BLaER1 (cell line): ENCODE measurements around the gene WAC.
"Not testable (repeated sequence)": the region's sequence is repeated elsewhere in the genome, so short reads cannot be mapped to it uniquely, and the experiment has no call there.

Source experiments
- H3K27ac ChIP-seq: shearing (Covaris generic); formaldehyde crosslinking; 2 replicates; pipeline ENCODE4 v1.8.1; 2022
- H3K27me3 ChIP-seq: shearing (Covaris generic); formaldehyde crosslinking; 2 replicates; pipeline ENCODE4 v1.8.1; 2022
- H3K36me3 ChIP-seq: shearing (Covaris generic); formaldehyde crosslinking; 2 replicates; pipeline ENCODE4 v1.8.1; 2022
- H3K4me1 ChIP-seq: shearing (Covaris generic); formaldehyde crosslinking; 2 replicates; pipeline ENCODE4 v1.8.1; 2022
- H3K4me2 ChIP-seq: shearing (Covaris generic); formaldehyde crosslinking; 2 replicates; pipeline ENCODE4 v1.8.1; 2022
- H3K4me3 ChIP-seq: shearing (Covaris generic); formaldehyde crosslinking; 2 replicates; pipeline ENCODE4 v1.8.1; 2022
- H3K9ac ChIP-seq: shearing (Covaris generic); formaldehyde crosslinking; 2 replicates; pipeline ENCODE4 v1.8.1; 2022
- H3K9me3 ChIP-seq: shearing (Covaris generic); formaldehyde crosslinking; 2 replicates; pipeline ENCODE4 v1.8.1; 2022
- H4K20me1 ChIP-seq: shearing (Covaris generic); formaldehyde crosslinking; 2 replicates; pipeline ENCODE4 v1.8.1; 2022
- Cebpa-rat ChIP-seq: shearing (Covaris generic); IDR thresholded peaks from 2 replicates; pipeline ENCODE4 v1.8.1; 2022

WAC gene

DNA sequence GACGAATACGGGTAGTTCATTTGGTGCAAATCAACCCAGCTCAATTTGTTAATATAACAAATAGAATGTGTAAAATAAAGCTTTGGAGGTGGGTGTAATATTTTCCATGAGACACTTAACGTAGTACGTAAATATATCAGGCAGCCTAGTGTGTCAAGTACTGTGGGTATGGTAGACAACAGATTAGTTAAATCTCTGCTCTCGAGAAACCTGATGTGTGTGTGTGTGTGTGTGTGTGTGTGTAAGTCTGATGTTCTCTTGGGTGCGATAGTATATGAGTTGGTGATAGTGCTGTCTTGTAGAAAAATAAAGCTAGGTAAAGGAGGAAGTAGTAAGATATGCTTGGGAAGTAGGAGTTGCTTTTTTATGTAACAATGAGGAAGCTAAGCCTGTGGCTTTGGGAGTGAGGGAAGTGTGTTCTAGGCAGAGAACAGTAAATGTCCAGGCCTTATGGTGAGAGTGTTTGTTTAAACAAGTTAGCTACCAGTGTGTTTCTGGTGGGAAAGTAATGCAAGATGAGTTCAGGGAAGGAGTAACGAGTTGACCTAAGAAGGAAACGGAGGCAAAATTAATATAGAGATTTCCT is 26.1 kb downstream of the WAC start:
- H3K4me1 ChIP-seq, result peaks cover 27% of the 10 kb centered on the region; the same call in 1 of the 2 replicates
- H3K4me3 ChIP-seq, result no peak overlapping the region
- H3K36me3 ChIP-seq, result peaks cover 89% of the 10 kb centered on the region
- H3K9ac ChIP-seq, result no peak overlapping the region
- no peak overlapping the region for H3K4me2 ChIP-seq
- H3K9me3 ChIP-seq, result no peaks in the 10 kb centered on the region
- TF ChIP-seq Cebpa-rat, result no peak
- no peaks in the 10 kb centered on the region for H3K27me3 ChIP-seq
- no peak overlapping the region for H3K27ac ChIP-seq
- H4K20me1 ChIP-seq, result peaks cover 100% of the 10 kb centered on the region

DNA sequence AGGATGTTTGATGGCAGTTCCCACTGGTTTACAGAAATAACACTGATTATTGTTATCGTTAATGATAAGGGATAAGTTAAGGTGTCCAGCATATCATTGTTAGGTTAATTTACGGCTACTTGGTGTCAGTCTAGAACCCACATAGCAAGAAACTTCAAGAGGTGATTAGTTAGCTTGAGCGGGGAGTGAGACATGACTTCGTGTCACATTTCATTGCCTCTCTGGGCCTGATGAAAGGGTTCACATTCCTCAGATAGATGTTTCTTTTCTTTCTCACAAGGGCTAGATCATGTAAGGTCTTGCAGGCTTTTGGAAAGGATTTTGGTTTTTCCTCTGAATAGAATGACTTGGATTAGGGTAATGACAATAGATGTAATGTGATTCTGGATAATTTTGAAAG is 26.7 kb downstream of the WAC start:
- H3K36me3 ChIP-seq, result peaks cover 89% of the 10 kb centered on the region
- no peak for TF ChIP-seq Cebpa-rat
- H3K9ac ChIP-seq, result no peak overlapping the region
- no peak overlapping the region for H3K4me2 ChIP-seq
- peaks cover 30% of the 10 kb centered on the region; the same call in 1 of the 2 replicates for H3K4me1 ChIP-seq
- H3K4me3 ChIP-seq, result no peak overlapping the region
- H3K9me3 ChIP-seq, result no peaks in the 10 kb centered on the region
- no peaks in the 10 kb centered on the region for H3K27me3 ChIP-seq
- H4K20me1 ChIP-seq, result peaks cover 100% of the 10 kb centered on the region
- no peak overlapping the region for H3K27ac ChIP-seq

DNA sequence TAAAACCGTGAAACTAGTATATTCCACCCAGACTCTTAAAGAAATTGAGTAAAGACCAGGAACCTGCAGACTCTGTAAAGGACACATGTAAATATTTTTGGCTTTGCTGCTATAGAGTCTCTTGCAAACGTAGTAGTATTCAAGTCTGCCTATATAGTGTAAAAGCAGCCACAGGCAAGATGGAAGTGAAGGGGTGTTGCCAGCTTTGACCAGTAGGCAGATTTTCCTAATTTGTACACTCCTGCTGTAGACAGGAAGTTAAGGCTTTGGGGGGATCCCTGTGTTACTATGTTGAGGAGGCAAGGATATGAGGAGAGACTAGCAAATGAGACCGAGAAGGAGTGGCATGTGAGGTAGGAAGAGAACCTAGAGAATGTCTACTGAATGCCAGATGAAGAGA is 27.7 kb downstream of the WAC start:
- no peaks in the 10 kb centered on the region for H3K27me3 ChIP-seq
- no peak overlapping the region for H3K4me2 ChIP-seq
- H3K9me3 ChIP-seq, result no peaks in the 10 kb centered on the region
- peaks cover 21% of the 10 kb centered on the region; the same call in 1 of the 2 replicates for H3K4me1 ChIP-seq
- no peak overlapping the region for H3K9ac ChIP-seq
- H3K36me3 ChIP-seq, result peaks cover 87% of the 10 kb centered on the region
- H4K20me1 ChIP-seq, result peaks cover 100% of the 10 kb centered on the region
- no peak overlapping the region for H3K27ac ChIP-seq
- no peak for TF ChIP-seq Cebpa-rat
- no peak overlapping the region for H3K4me3 ChIP-seq

DNA sequence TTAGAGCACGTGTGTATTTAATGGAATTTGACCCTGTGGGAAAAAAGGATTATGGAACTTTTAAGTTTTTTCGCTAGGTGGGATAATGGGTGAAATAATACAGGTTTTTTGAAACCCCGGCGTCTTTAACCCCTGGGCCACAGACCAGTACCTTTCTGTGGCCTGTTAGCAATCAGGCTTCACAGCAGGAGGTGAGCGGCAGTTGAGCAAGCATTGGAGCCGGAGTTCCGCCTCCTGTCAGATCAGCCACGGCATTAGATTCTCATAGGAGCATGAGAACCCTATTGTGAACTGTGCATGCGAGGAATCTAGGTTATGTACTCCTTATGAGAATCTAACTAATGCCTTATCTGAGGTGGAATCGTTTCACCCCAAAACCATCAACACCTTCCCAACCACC is 28.6 kb downstream of the WAC start:
- no peaks in the 10 kb centered on the region for H3K27me3 ChIP-seq
- peaks cover 100% of the 10 kb centered on the region for H4K20me1 ChIP-seq
- H3K4me2 ChIP-seq, result no peak overlapping the region
- H3K27ac ChIP-seq, result no peak overlapping the region
- H3K4me3 ChIP-seq, result no peak overlapping the region
- no peaks in the 10 kb centered on the region for H3K9me3 ChIP-seq
- peaks cover 88% of the 10 kb centered on the region for H3K36me3 ChIP-seq
- H3K9ac ChIP-seq, result no peak overlapping the region
- no peak for TF ChIP-seq Cebpa-rat
- peaks cover 12% of the 10 kb centered on the region; the same call in 1 of the 2 replicates for H3K4me1 ChIP-seq

DNA sequence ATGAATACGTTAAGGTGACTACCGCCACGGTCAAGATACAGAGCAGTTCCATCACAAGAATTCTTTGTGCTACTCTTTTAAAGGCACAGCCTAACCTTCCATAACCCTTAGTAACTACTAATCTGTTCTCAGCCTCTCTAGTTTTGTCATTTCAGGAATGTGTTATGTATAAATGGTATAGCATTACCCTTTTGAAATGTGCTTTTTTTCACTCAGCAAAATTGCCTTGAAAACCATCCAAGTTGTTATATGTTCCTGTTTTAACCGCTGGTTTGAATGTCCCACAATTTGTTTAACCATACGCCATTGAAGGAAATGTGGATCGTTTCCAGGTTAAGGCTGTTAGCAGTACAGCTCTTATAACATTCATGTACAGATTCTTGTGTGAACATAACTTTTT is 32.0 kb downstream of the WAC start:
- Histone ChIP-seq H4K20me1 (peaks cover 100% of the 10 kb centered on the region), H3K4me1 (peaks cover 8% of the 10 kb centered on the region; the same call in 1 of the 2 replicates), H3K4me3 (no peak overlapping the region), H3K27ac (no peak overlapping the region), H3K9ac (no peak overlapping the region), H3K27me3 (no peaks in the 10 kb centered on the region), H3K36me3 (peaks cover 86% of the 10 kb centered on the region), H3K9me3 (no peaks in the 10 kb centered on the region), H3K4me2 (no peak overlapping the region)
- no peak for TF ChIP-seq Cebpa-rat

DNA sequence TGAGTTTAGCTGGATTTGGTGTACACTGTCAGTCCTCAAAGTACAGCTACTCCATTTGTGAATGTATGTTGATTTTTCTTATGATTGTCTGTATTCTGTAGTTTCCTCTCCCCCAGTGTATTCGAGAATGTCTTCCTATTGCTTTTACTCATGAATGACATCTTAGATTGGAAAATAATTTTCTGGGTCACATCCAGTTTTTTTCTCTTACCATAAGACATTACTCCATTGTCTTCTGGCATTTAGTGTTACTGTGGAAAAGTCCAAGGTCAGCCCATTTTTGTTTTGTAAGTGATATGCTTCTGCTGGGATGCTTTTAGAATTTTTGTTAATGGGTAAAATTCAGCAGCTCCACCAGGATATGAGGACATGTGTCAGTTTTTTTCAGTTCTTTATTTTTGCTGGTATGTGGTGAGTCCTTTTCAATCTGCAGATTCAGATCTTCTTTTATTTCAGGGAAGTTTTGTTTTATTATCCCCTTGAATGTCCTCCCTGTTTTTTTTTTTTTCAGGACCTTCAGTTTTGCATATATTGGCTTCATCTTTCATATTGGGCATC is 33.6 kb downstream of the WAC start:
- no peak overlapping the region for H3K4me3 ChIP-seq
- no peak overlapping the region for H3K27ac ChIP-seq
- H3K4me1 ChIP-seq, result peaks cover 8% of the 10 kb centered on the region; the same call in 1 of the 2 replicates
- peaks cover 86% of the 10 kb centered on the region for H3K36me3 ChIP-seq
- no peaks in the 10 kb centered on the region for H3K9me3 ChIP-seq
- no peak for TF ChIP-seq Cebpa-rat
- no peak overlapping the region for H3K9ac ChIP-seq
- H3K4me2 ChIP-seq, result no peak overlapping the region
- H3K27me3 ChIP-seq, result no peaks in the 10 kb centered on the region
- peaks cover 100% of the 10 kb centered on the region for H4K20me1 ChIP-seq

DNA sequence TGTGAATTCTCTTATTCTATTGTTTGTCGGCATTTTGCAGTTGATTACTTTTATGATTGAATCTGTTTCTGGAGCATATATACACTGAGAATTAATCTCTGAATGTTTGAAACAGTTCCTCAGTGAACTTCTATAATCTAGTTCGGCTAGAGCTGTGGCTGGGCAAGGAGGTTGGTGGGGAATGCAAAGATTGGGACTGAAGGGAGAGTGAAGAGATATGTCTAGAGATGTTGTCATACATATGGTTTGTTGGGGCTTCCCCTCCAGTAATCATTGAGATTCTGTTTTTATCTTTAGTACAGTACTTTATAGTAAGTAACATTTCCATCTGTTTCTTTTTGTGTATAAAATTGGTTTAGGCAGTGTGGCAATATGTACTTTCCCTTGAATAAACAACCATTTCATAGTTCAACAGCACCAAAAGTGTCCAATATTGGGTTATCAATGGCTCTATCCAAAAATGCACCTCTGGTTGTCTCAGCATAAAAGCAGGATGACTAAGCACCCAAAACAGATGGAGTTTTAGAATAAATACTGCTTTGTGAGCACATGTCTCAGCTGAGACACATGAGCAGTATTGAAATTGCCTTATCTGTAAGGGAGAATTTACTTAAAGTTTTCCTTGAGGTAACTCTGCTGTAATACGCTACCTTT is 36.7 kb downstream of the WAC start:
- Histone ChIP-seq H3K9ac (no peak overlapping the region), H3K9me3 (no peaks in the 10 kb centered on the region), H3K27me3 (no peaks in the 10 kb centered on the region), H3K4me1 (peaks cover 12% of the 10 kb centered on the region), H3K4me2 (no peak overlapping the region), H4K20me1 (peaks cover 100% of the 10 kb centered on the region), H3K36me3 (peaks cover 91% of the 10 kb centered on the region), H3K4me3 (no peak overlapping the region), H3K27ac (no peak overlapping the region)
- TF ChIP-seq Cebpa-rat, result no peak

DNA sequence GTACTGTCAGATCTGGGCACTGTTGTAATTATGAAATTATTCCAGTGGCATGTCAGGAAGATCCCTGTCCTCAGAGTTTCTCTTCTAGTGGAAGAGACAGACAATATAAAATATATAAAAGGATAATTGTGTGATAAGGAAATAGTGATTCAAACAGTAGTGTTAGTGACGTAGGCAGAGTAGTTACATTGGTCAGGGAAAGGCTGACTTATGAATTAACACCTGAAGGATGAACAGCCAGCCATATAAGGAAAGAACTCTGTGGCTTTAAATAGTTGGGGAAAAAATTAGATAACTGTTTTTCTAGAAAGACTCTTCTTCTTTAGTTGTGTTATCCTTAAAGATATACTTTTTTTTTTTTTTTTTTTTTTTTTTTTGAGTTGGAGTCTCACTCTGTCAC is 37.7 kb downstream of the WAC start:
- peaks cover 93% of the 10 kb centered on the region for H3K36me3 ChIP-seq
- H3K9me3 ChIP-seq, result no peaks in the 10 kb centered on the region
- H3K4me2 ChIP-seq, result no peak overlapping the region
- H3K9ac ChIP-seq, result no peak overlapping the region
- peaks cover 100% of the 10 kb centered on the region for H4K20me1 ChIP-seq
- peaks cover 11% of the 10 kb centered on the region; the same call in 1 of the 2 replicates for H3K4me1 ChIP-seq
- TF ChIP-seq Cebpa-rat, result no peak
- H3K27ac ChIP-seq, result no peak overlapping the region
- no peak overlapping the region for H3K4me3 ChIP-seq
- H3K27me3 ChIP-seq, result no peaks in the 10 kb centered on the region

DNA sequence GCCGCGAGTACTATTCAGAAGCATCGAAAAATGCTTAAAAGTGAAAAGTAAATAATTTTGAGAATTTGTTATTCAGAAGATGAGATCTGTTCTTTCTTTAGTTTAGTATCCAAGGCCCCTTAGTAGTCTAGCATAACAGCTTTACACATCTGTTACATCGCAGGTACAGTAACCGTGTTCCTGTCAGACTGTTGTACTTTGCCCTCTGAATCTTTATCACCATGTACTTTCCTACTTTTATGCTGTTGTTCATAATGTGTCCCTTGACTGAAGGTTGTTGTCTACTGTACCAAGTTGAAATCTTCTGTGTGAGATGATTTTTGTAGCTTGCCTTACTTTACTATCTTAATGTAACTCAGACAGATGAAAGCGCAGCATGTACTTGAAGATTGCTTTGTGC is 38.3 kb downstream of the WAC start:
- no peak overlapping the region for H3K9ac ChIP-seq
- no peak overlapping the region for H3K4me3 ChIP-seq
- H3K27ac ChIP-seq, result no peak overlapping the region
- no peak for TF ChIP-seq Cebpa-rat
- peaks cover 100% of the 10 kb centered on the region for H4K20me1 ChIP-seq
- peaks cover 92% of the 10 kb centered on the region for H3K36me3 ChIP-seq
- H3K4me1 ChIP-seq, result peaks cover 11% of the 10 kb centered on the region; the same call in 1 of the 2 replicates
- no peaks in the 10 kb centered on the region for H3K27me3 ChIP-seq
- no peaks in the 10 kb centered on the region for H3K9me3 ChIP-seq
- H3K4me2 ChIP-seq, result no peak overlapping the region

DNA sequence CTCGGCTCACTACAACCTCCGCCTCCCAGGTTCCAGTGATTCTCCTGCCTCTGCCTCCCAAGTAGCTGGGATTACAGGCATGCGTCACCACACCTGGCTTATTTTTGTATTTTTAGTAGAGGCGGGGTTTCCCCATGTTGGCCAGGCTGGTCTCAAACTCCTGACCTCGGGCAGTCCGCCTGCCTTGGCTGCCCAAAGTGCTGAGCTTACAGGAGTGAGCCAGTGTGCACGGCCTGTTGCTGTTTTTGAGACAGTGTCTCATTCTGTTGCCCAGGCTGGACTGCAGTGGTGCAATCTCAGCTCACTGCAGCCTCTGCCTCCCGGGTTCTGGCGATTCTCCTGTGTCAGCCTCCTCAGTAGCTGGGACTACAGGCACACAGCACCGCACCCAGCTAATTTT is 41.3 kb downstream of the WAC start:
- H3K4me1 ChIP-seq, result peaks cover 11% of the 10 kb centered on the region; the same call in 1 of the 2 replicates
- not testable (repeated sequence) for H3K4me2 ChIP-seq, H3K9ac ChIP-seq

More for the DNA sequence above, 41.3 kb downstream of the WAC start:
- Histone ChIP-seq H4K20me1 (peaks cover 100% of the 10 kb centered on the region), H3K36me3 (peaks cover 90% of the 10 kb centered on the region)
- H3K27me3 ChIP-seq, H3K4me3 ChIP-seq, H3K9me3 ChIP-seq, H3K27ac ChIP-seq: not testable (repeated sequence)
